ENCODE data around the gene RPL3. TPM values are rescaled to one million over a fixed set of nuclear protein-coding genes. Genes with fewer than 3 reads are reported as not detected.

The RPL3 gene
- total and polyA plus RNA-seq, 2 of the 4 experiments (the other 2 are of a cell fraction): 2,871 to 3,312 TPM

DNA sequence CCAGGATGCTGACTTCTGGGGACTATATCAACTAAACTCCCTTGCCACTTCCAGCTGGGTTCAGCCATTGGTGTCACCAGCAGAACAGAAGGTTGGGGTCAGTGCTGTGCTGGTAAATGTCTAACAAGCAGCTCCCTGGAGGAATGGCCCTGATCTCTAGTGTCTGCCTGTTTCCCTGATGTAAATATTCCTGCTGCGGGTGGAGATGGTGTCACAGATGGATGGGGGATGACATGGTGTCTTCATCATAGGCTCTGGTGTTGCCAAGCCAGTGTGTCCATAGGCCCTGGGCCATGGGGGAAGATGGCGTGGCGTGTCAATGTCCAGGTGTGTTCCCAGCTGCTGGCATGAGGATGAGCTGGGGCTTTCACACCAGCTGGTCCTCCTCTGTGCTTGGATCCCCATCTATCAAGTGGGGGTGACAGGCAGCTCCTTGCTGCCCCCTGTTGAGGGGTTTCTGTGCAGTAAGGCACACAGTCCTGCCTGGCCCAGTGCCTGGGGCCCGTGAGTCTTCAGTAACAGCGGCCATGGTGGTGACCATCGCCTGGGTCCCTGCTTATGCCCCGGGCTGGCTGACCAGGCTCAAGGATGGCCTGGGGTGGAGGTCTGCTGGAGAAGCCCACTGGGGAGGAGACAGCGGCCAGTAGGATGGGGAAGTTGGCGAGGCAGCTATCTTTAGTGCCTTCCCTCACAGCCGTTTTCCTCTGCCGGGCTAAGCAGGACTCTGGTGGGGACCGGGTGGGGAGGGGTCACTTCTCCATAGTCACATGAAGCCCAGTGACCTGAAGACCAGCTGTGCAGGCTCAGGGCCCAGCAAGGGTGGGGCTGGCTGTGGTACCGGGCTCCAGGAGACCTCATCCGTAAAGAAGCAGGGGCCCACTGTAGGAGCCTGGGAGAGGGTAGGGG lies 12.7 kb downstream of the RPL3 start (continued):
- no peak for TF ChIP-seq MAZ (IDR thresholded peaks at IDR 0.05; ENCODE audit: borderline replicate concordance, low read depth, low read length)
- no peak for TF ChIP-seq MAFK (IDR thresholded peaks at IDR 0.05; ENCODE audit: low read depth, low read length)
- TF ChIP-seq SMC3 (IDR thresholded peaks at IDR 0.05; ENCODE audit: low read depth, low read length): 0 out of 2 replicates have a peak, but pooled peaks have one; percentile 13
- TF ChIP-seq POLR2A (IDR thresholded peaks at IDR 0.05; ENCODE audit: low read depth, low read length): 0 out of 2 replicates have a peak, but pooled peaks have one; percentile 27
- TF ChIP-seq RFX5 (IDR thresholded peaks at IDR 0.05; ENCODE audit: low read depth, low read length): no peak
- no peak for TF ChIP-seq CHD1 (IDR thresholded peaks at IDR 0.05; ENCODE audit: low read depth, low read length)
- peak; percentile 28 for TF ChIP-seq RAD21 (IDR thresholded peaks at IDR 0.05; ENCODE audit: low read length)
- TF ChIP-seq RCOR1 (IDR thresholded peaks at IDR 0.05; ENCODE audit: insufficient replicate concordance, low read length): no peak

Measured in IMR-90 (cell line).